T follicular helper cell (primary cell): ENCODE measurements around the gene PAQR9.

Experiments
- DNase-seq: peaks from one replicate; pipeline ENCODE4 v3.0.0-alpha.2; 2020; ENCODE audit warnings: low read depth

Gene PAQR9

DNA sequence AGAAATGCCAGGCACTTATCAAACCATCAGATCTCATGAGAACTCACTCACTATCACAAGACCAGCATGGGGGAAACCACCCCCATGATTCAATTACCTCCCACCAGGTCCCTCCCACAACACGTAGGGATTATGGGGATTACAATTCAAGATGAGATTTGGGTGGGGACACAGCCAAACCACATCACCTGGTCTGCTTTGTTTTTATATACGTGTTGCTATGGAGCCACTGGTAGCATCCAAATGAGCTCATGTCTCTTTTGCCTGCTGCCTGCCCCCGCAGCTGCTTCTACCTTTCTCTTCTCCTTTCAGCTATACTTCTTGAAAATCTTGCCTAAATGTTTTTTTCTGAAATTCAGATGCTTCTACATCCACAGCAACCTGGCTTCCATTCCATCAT is 47.8 kb downstream of the PAQR9 start:
- no peak for DNase-seq

DNA sequence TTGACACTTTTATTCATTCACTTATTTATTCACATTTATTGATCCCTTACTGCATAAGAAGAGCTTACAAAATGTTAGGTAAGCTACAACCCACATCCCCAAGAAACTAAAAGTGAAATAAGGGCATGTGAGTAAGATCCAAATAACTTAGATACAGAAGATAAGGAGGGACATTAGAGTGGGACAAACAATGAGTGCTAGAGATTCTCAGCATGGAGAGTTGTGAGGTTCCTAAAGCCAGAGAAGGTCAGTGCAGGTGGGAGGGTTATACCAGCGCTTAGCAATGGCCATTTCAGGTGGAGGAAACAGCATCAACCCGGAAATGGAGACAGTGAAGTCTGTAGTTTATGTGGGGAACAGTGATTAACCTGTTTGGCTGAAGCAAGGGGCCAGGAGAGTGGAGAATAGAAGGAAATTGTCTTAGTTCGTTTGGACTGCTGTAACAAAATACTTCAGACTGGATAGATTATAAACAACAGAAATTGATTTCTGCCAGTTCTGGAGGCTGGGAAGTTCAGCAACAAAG is 49.1 kb downstream of the PAQR9 start:
- DNase-seq: no peak

DNA sequence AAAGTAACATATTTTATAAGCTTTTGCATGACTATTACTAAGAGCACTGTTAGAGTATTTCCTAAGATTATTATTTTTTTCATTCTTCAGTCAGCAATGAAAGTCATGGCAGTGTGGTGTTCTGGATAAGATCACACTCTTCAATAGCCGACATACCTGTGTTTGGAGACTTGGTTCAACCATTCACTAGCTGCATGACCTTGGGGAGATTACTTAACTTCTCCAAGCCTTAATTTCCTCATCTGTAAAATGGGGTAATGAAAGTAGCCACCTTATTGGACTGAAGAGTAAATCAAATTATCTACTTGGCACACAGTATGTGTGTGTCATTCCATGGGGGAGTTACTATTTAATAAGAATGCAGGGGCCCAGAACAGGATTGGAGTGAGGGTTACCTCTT is 50.0 kb downstream of the PAQR9 start:
- no peak for DNase-seq

DNA sequence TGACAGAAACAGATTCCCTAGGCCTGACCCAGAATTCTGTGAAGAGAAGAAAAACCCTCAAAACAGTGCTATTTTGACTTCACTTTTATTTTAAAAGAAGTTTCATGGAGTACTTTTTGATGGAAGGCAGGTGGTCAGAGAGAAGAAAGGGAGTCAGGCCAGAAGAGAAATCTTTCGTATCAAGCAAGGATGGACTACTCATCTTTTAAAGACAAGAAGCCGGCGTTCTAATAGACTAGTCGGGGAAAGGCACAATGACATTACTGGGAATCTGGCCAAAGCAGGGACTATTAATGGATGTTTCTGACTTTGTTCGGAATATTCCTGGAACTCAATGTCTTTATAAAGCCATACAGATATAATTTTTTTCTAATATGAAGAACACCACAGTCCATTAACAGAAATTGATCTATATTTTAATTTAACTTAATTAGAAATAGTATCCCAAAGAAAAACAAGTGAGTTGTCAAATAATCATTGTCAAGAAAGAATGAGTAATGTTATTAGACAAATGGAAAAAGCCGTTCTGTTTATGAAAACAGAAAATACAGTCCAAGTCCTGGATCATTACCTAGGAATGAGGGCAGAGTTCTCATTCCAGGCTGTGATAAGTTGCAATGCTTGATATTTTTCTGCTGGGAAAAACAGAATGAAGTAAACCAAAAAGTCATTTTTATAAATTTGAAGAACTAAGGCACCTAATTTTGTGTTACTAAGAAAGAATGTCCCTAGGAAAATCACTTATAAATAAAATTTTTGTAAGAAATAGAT is 50.9 kb downstream of the PAQR9 start:
- no peak for DNase-seq
